ENCODE results near the gene ANKMY1.

ANKMY1 gene

DNA sequence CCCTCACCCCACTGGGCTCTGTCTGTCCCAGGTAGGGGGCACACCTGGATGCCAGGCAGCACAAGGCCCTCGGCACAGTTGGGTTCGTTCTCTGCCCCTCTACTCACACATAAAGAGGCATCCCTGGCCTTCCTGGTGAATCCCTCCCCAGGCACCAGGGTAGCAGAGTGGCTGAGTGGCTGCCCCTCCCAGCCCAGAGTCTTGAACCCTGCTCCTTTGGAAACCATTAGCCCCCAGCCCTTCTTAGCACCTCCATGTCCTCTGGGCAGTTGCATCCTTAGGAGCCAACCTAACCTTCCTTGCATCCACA, 120.3 kb downstream of the ANKMY1 start:
- H3K9me3 ChIP-seq (ENCODE audit: insufficient read depth, low read length): peaks cover 5% of the 10 kb centered on the region; the same call in 1 of the 2 replicates
- DNase-seq (ENCODE audit: low read depth, low spot score): no peak
- no peak overlapping the region for H3K4me3 ChIP-seq (ENCODE audit: insufficient read length, low read depth)
- peaks cover 37% of the 10 kb centered on the region for H3K4me1 ChIP-seq (ENCODE audit: insufficient read depth, insufficient read length)
- no peak for TF ChIP-seq ZNF274 (IDR thresholded peaks at IDR 0.05; ENCODE audit: low read depth, low read length)
- no peak for TF ChIP-seq SUZ12 (IDR thresholded peaks at IDR 0.05; ENCODE audit: extremely low read depth, insufficient read depth, insufficient read length)
- TF ChIP-seq YY1 (IDR thresholded peaks at IDR 0.05; ENCODE audit: insufficient read depth, insufficient read length): no peak
- peaks cover 18% of the 10 kb centered on the region for H3K27me3 ChIP-seq (ENCODE audit: insufficient read depth, insufficient read length)
- no peak overlapping the region for H3K9ac ChIP-seq (ENCODE audit: insufficient read length, low read depth)
- H3K36me3 ChIP-seq (ENCODE audit: insufficient read depth, insufficient read length, low read length): peaks cover 39% of the 10 kb centered on the region

DNA sequence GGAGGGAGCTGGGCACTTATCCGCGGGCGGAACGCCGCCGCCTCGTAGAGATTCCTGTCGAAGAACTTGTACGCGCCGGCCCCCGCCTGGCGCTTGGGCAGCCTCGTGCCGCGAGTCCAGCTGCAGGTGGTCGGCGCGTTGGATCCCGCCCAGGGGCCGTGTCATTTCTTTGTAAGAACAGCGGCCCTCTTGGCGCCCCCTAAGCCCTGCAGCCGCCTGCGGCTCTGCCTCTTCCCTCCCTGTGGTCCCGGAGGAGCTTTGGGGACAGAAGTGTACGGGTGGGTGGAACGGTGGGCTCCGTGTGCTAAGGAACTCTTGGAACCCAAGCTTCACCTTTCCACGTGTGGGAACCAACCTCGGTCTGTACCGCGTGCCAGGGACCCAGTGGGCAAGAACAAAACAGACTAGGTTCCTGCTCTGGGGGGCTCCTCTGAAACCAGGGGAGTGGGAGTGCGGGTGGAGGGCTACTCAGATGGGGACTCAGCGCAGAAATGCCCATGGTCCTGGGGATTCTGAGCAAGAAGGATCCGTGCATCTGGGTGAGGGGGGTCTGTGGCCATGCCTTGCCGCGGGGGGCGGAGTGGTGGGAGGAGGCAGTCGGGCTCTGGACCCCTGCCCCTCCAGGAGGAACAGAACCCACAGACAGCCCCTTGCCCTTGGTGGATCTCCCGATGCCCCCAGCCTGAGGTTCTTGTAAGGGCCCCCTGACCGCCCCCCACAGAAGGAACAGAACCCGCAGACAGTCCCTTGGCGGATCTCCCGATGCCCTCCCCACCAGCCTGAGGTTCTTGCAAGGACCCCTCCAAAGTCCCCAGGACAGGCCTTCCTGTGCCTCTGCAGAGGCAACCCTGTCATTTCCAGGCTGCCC, 120.9 kb downstream of the ANKMY1 start:
- Histone ChIP-seq H3K9me3 (ENCODE audit: insufficient read depth, low read length) (peaks cover 5% of the 10 kb centered on the region; the same call in 1 of the 2 replicates), H3K4me1 (ENCODE audit: insufficient read depth, insufficient read length) (peaks cover 38% of the 10 kb centered on the region), H3K4me3 (ENCODE audit: insufficient read length, low read depth) (peak overlapping the region; percentile 81), H3K36me3 (ENCODE audit: insufficient read depth, insufficient read length, low read length) (peaks cover 36% of the 10 kb centered on the region), H3K9ac (ENCODE audit: insufficient read length, low read depth) (peak overlapping the region; percentile 91), H3K27me3 (ENCODE audit: insufficient read depth, insufficient read length) (peaks cover 18% of the 10 kb centered on the region)
- DNase-seq (ENCODE audit: low read depth, low spot score): no peak
- TF ChIP-seq ZNF274 (IDR thresholded peaks at IDR 0.05; ENCODE audit: low read depth, low read length) (no peak), SUZ12 (IDR thresholded peaks at IDR 0.05; ENCODE audit: extremely low read depth, insufficient read depth, insufficient read length) (no peak), YY1 (IDR thresholded peaks at IDR 0.05; ENCODE audit: insufficient read depth, insufficient read length) (no peak)

DNA sequence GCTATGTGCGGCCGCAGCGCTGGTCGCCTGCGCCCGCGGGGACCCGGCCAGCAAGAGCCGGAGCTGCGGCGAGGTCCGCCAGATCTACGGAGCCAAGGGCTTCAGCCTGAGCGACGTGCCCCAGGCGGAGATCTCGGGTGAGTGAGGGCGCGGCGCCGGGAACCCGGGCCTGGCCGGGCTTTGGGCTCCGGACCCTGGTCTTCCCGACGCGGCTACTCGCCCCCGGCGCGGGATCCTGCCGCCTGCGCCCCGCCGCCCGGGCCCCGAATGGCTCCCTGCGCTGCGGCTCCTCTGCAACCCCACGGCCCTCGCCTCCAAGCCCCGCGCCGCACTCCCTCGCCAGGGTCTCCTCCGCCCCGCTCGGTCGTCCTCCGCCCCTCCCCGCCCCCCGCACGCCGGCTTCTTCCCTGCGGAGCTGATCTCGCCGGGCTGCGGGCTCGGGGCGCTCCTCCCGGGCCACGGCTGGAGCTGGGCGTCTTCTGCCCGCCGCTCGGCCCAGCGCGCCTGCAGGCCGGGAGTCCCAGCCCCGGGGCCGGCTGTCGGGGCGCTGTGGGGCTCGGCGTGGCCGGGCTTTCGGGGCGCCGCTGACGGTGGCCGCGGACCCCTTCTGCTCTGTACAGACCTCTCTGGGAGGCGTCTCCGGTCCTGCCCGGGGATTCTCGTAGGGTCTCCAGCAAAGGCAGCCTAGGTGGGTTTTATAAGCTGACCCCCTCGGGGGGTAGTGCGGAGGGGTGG, 121.7 kb downstream of the ANKMY1 start:
- Histone ChIP-seq H3K9ac (ENCODE audit: insufficient read length, low read depth) (peak overlapping the region; percentile 91), H3K36me3 (ENCODE audit: insufficient read depth, insufficient read length, low read length) (peaks cover 31% of the 10 kb centered on the region), H3K27me3 (ENCODE audit: insufficient read depth, insufficient read length) (peaks cover 18% of the 10 kb centered on the region), H3K4me3 (ENCODE audit: insufficient read length, low read depth) (peak overlapping the region; percentile 81), H3K4me1 (ENCODE audit: insufficient read depth, insufficient read length) (peaks cover 43% of the 10 kb centered on the region), H3K9me3 (ENCODE audit: insufficient read depth, low read length) (peaks cover 5% of the 10 kb centered on the region; the same call in 1 of the 2 replicates)
- DNase-seq (ENCODE audit: low read depth, low spot score): no peak
- TF ChIP-seq SUZ12 (IDR thresholded peaks at IDR 0.05; ENCODE audit: extremely low read depth, insufficient read depth, insufficient read length) (no peak), ZNF274 (IDR thresholded peaks at IDR 0.05; ENCODE audit: low read depth, low read length) (no peak), YY1 (IDR thresholded peaks at IDR 0.05; ENCODE audit: insufficient read depth, insufficient read length) (no peak)

DNA sequence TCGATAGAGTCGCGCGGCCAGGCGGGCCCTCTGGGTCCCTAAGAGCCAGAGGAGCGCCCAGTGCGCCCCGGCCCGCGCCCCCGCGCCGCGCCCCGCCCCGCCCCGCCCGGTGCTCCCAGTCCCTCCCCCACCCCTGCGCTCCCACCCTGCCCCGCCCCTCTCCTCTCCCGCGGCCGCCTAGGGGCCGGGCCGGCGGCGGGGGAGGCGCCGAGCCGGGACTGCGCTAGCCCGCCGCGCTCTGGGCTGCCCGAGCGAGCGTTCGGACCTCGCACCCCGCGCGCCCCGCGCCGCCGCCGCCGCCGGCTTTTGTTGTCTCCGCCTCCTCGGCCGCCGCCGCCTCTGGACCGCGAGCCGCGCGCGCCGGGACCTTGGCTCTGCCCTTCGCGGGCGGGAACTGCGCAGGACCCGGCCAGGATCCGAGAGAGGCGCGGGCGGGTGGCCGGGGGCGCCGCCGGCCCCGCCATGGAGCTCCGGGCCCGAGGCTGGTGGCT, 122.3 kb downstream of the ANKMY1 start, which contains the start of gene GPC1:
Gene GPC1 (plus strand): TSS at position 207 of the 491 bp plus-strand sequence. CDS start 256 bp downstream, at position 463.
- H3K9me3 ChIP-seq (ENCODE audit: insufficient read depth, low read length): peaks cover 5% of the 10 kb centered on the region; the same call in 1 of the 2 replicates
- H3K4me1 ChIP-seq (ENCODE audit: insufficient read depth, insufficient read length): peaks cover 44% of the 10 kb centered on the region
- DNase-seq (ENCODE audit: low read depth, low spot score): no peak
- peak within 1 kb of the TSS; percentile 81 for H3K4me3 ChIP-seq (ENCODE audit: insufficient read length, low read depth)
- peaks cover 18% of the 10 kb centered on the region for H3K27me3 ChIP-seq (ENCODE audit: insufficient read depth, insufficient read length)
- H3K36me3 ChIP-seq (ENCODE audit: insufficient read depth, insufficient read length, low read length): peaks cover 25% of the 10 kb centered on the region
- H3K9ac ChIP-seq (ENCODE audit: insufficient read length, low read depth): peak within 1 kb of the TSS; percentile 91
- no peak for TF ChIP-seq ZNF274 (IDR thresholded peaks at IDR 0.05; ENCODE audit: low read depth, low read length)
- TF ChIP-seq YY1 (IDR thresholded peaks at IDR 0.05; ENCODE audit: insufficient read depth, insufficient read length): no peak
- TF ChIP-seq SUZ12 (IDR thresholded peaks at IDR 0.05; ENCODE audit: extremely low read depth, insufficient read depth, insufficient read length): no peak

DNA sequence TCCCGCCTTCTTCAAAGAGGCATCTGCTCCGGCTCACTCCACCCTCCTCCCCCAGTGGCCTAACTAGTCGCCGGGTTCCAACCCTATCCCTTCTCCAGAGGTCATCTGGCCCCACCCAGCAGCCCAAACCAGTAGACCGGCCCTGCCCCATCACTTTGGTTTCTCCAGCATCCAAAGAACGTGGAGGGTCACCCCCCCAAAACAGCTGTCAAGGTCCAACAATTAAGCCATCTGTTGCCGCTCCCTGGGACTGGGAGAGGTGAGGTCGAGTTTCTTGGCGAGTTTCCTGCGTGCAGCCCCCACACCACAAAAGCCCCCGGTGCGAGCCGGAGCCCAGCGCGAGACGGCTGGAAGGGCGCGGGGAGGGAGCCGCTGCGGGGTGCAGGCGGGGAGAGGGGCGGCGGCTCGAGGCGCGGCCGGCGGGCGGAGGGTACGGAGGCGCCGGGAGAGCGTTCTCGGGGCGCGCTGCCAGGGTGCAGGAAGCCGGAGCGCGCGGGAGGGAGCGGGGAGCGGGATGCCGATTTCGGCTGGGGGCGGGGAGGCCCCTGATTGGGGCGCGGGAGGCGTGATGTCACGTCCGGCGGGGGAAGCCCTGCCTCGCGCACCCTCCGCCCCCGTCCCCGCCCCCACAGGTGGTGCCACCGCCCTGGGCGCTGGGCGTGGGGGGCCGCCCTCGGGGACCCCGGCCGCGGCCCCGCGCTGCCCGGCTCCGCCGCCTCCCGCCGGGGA, 122.9 kb downstream of the ANKMY1 start:
- H3K4me1 ChIP-seq (ENCODE audit: insufficient read depth, insufficient read length): peaks cover 46% of the 10 kb centered on the region
- peaks cover 21% of the 10 kb centered on the region for H3K36me3 ChIP-seq (ENCODE audit: insufficient read depth, insufficient read length, low read length)
- peaks cover 5% of the 10 kb centered on the region; the same call in 1 of the 2 replicates for H3K9me3 ChIP-seq (ENCODE audit: insufficient read depth, low read length)
- TF ChIP-seq ZNF274 (IDR thresholded peaks at IDR 0.05; ENCODE audit: low read depth, low read length) (no peak), YY1 (IDR thresholded peaks at IDR 0.05; ENCODE audit: insufficient read depth, insufficient read length) (no peak), SUZ12 (IDR thresholded peaks at IDR 0.05; ENCODE audit: extremely low read depth, insufficient read depth, insufficient read length) (no peak)
- H3K27me3 ChIP-seq (ENCODE audit: insufficient read depth, insufficient read length): peaks cover 18% of the 10 kb centered on the region
- peak; percentile 67 for DNase-seq (ENCODE audit: low read depth, low spot score)
- peak overlapping the region; percentile 87 for H3K9ac ChIP-seq (ENCODE audit: insufficient read length, low read depth)
- peak overlapping the region; percentile 71 for H3K4me3 ChIP-seq (ENCODE audit: insufficient read length, low read depth)

DNA sequence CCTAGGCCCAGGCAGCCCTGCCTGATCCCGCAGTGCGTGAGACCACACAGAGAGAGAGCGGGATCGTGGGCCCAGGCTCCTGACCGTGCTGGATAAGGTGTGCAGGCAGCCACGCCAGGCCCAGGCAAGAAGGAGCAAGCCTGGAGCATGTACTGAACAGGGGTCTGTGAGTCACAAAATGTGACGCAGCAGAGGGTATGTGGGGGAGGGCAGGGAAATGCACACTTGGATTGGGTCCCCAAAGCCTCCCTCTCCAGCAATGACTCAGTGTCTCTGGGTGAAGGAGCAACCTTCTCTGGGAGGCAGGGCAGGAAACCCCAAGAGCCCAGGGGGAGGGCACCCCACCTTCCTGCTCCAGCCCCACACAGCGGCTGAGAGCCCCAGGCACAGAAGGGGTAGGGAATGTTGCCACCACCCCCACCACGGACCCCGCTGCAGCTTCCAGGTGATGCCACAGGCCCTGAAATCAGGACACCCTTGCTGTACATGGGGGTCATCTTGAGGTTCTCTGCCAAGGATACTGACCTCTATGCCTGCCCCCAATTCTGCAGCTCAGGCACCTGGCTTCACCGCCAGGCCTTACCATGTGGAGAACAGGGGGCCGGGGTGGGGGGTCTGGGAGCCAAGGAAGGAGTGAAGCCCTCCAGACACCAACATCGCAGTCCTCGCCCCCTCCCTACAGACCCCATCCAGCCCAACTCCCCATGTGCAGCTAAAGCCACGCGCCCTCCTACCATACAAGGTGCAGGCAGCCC, 123.6 kb downstream of the ANKMY1 start:
- H3K36me3 ChIP-seq (ENCODE audit: insufficient read depth, insufficient read length, low read length): peaks cover 13% of the 10 kb centered on the region
- peaks cover 50% of the 10 kb centered on the region for H3K4me1 ChIP-seq (ENCODE audit: insufficient read depth, insufficient read length)
- peak overlapping the region; percentile 87 for H3K9ac ChIP-seq (ENCODE audit: insufficient read length, low read depth)
- peaks cover 18% of the 10 kb centered on the region for H3K27me3 ChIP-seq (ENCODE audit: insufficient read depth, insufficient read length)
- TF ChIP-seq ZNF274 (IDR thresholded peaks at IDR 0.05; ENCODE audit: low read depth, low read length): no peak
- TF ChIP-seq YY1 (IDR thresholded peaks at IDR 0.05; ENCODE audit: insufficient read depth, insufficient read length): no peak
- no peak for TF ChIP-seq SUZ12 (IDR thresholded peaks at IDR 0.05; ENCODE audit: extremely low read depth, insufficient read depth, insufficient read length)
- no peak for DNase-seq (ENCODE audit: low read depth, low spot score)
- peaks cover 7% of the 10 kb centered on the region; the same call in 1 of the 2 replicates for H3K9me3 ChIP-seq (ENCODE audit: insufficient read depth, low read length)
- H3K4me3 ChIP-seq (ENCODE audit: insufficient read length, low read depth): peak overlapping the region; percentile 71

Measured in NT2/D1 (cell line).